ENCODE measurements around the gene CFD.

Gene CFD

DNA sequence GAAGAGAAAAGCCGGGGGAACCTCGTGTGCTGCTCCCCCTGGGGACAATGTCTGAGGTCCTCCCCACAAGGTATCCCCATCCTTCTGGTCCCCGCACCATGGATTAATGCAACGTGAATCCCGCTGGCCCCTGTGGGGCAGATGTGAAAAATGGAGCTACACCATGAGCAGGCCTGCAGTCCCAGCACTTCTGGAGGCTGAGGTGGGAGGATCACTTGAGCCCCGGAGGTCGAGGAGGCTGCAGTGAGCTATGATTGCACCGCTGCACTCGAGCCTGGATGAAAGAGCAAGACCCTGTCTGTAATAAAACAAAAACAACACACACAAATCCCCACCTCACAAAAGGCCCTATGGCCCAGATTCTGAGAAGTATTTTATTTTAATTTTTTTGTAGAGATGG is 1.2 kb upstream of the CFD start:
- FAIRE-seq (no peak), DNase-seq (ENCODE audit: insufficient read length, low spot score) (no peak)
- TF ChIP-seq, protein P1, sequence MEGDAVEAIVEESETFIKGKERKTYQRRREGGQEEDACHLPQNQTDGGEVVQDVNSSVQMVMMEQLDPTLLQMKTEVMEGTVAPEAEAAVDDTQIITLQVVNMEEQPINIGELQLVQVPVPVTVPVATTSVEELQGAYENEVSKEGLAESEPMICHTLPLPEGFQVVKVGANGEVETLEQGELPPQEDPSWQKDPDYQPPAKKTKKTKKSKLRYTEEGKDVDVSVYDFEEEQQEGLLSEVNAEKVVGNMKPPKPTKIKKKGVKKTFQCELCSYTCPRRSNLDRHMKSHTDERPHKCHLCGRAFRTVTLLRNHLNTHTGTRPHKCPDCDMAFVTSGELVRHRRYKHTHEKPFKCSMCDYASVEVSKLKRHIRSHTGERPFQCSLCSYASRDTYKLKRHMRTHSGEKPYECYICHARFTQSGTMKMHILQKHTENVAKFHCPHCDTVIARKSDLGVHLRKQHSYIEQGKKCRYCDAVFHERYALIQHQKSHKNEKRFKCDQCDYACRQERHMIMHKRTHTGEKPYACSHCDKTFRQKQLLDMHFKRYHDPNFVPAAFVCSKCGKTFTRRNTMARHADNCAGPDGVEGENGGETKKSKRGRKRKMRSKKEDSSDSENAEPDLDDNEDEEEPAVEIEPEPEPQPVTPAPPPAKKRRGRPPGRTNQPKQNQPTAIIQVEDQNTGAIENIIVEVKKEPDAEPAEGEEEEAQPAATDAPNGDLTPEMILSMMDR (IDR thresholded peaks at IDR 0.05; ENCODE audit: insufficient read depth, missing control alignments) = no peak

- no peak for FAIRE-seq
- TF ChIP-seq, protein P1 (IDR thresholded peaks at IDR 0.05; ENCODE audit: insufficient read depth, missing control alignments) = no peak
- DNase-seq (ENCODE audit: insufficient read length, low spot score) = no peak
Observed at GRCh38 chr19:861141-861755, 1.8 kb downstream of the CFD start.

- FAIRE-seq (no peak), DNase-seq (ENCODE audit: insufficient read length, low spot score) (no peak)
- TF ChIP-seq, protein P1 (IDR thresholded peaks at IDR 0.05; ENCODE audit: insufficient read depth, missing control alignments) = no peak
Observed at GRCh38 chr19:861756-862580, 2.5 kb downstream of the CFD start.

DNA sequence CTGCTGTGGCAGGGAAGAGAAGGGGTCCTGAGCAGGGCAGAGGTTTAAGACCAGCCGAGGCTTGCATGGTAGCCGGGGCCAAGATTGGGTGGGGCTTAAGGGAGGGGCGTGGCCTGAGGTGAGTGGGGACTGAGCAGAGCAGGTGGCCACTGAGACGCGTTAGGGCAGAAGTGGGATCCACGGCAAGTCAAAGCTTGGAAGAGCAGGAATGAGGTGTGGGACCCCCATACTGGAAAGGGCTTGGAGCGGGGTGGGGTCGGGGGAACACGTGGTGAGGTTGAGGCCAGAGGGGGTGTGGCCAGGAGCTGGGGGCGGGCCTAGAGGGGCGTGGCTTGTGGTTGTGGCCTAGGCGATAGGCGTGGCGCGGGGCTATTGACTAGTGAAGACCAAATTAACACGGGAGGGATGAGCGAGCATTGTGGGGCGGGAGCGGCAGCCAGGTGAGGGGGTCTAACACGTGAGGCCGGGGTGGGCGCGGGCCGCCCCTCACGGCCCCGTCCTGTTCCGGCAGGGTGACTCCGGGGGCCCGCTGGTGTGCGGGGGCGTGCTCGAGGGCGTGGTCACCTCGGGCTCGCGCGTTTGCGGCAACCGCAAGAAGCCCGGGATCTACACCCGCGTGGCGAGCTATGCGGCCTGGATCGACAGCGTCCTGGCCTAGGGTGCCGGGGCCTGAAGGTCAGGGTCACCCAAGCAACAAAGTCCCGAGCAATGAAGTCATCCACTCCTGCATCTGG is 3.3 kb downstream of the CFD start:
- DNase-seq (ENCODE audit: insufficient read length, low spot score) (no peak), FAIRE-seq (no peak)

GRCh38 chr19:863315-863620 is 3.8 kb downstream of the CFD start:
- DNase-seq (ENCODE audit: insufficient read length, low spot score) (no peak), FAIRE-seq (no peak)
- TF ChIP-seq, protein P1 (IDR thresholded peaks at IDR 0.05; ENCODE audit: insufficient read depth, missing control alignments) = no peak

More for the DNA sequence above, 3.3 kb downstream of the CFD start:
- TF ChIP-seq, protein P1 (IDR thresholded peaks at IDR 0.05; ENCODE audit: insufficient read depth, missing control alignments) = no peak

GRCh38 chr19:866769-867300 is 7.4 kb downstream of the CFD start:
- TF ChIP-seq, protein P1 (IDR thresholded peaks at IDR 0.05; ENCODE audit: insufficient read depth, missing control alignments) = no peak
- FAIRE-seq (no peak), DNase-seq (ENCODE audit: insufficient read length, low spot score) (no peak)

Data from D721Med (cell line).